ENCODE results near the gene TSPAN9.

GRCh38 chr12:3231399-3231876, 154.3 kb downstream of the TSPAN9 start:
- TF ChIP-seq POLR2A (IDR thresholded peaks at IDR 0.05) (no peak), CTCF (IDR thresholded peaks at IDR 0.05) (no peak)

Data from lower leg skin (tissue), 3 donors.